HUES6 (cell line): ENCODE measurements around the gene TICAM1.
"Not testable (repeated sequence)": the region's sequence is repeated elsewhere in the genome, so short reads cannot be mapped to it uniquely, and the experiment has no call there.

Experiments
- H3K27ac ChIP-seq: 2 replicates; pipeline ENCODE4 v1.7.0; 2013; ENCODE audit warnings: low read depth, mild to moderate bottlenecking, low read length, inconsistent platforms
- H3K27me3 ChIP-seq: 2 replicates; pipeline ENCODE4 v1.6.1; 2013; ENCODE audit warnings: low read length; ENCODE audit not compliant: control insufficient read depth, insufficient read depth
- H3K36me3 ChIP-seq: 2 replicates; pipeline ENCODE4 v1.6.1; 2013; ENCODE audit warnings: low read length; ENCODE audit not compliant: control insufficient read depth, insufficient read depth
- H3K4me1 ChIP-seq: 2 replicates; pipeline ENCODE4 v1.6.1; 2013; ENCODE audit warnings: low read length; ENCODE audit not compliant: control insufficient read depth, insufficient read depth
- H3K4me3 ChIP-seq: 2 replicates; pipeline ENCODE4 v1.5.1; 2013; ENCODE audit warnings: low read depth, low read length
- H3K9ac ChIP-seq: one replicate; pipeline ENCODE4 v1.6.1; 2013; ENCODE audit warnings: mild to moderate bottlenecking, low read length
- H3K9me3 ChIP-seq: 2 replicates; pipeline ENCODE4 v1.6.1; 2013; ENCODE audit warnings: low read depth, low read length; ENCODE audit not compliant: control insufficient read depth, insufficient read depth

TICAM1 gene

DNA sequence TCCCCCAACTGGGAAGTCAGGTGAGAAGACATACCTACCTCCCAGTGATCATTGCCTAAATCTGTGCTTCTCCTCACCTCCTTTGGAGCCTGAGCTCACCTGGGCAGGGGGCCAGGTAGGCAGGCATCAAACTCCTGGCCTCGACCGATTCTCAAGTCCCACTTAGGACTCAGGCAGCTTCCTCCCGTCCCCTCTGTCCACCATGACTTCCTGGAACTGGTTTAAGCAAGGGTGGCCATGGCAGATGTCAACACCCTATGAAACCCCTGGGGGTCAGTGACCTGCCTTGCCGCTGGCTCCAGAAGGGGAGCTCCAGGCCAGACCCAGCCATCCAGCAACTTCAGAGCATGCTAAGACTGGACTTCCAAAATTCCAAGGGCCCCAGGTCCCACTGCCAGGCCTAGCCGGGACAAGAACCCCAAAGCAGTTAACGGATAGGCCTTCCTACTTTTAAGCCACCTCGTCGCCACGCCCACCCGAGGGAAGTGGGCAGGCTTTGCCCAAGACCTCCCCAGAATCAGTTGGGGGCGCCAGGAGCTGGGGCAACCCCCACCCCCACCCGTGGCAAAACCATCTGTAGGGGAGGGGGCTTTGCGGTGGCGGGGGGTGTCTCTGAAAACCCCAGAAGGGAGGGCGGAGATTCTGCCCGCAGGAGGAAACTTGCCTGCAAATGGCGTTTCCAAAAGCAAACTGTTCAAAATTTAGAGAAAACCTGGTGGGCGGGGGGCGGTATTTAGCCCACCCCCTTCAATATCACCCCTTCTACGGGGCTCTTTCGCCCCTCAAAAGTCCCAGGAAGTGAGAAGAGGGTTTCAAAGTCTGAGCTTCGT lies 35.3 kb upstream of the TICAM1 start:
- H3K4me1 ChIP-seq, result peaks cover 7% of the 10 kb centered on the region

GRCh38 chr19:4861147-4861546 lies 29.6 kb upstream of the TICAM1 start:
- Histone ChIP-seq H3K4me1 (peaks cover under 1% of the 10 kb centered on the region; the same call in 1 of the 2 replicates), H3K27ac (no peak overlapping the region), H3K4me3 (no peak overlapping the region), H3K9ac (no peak overlapping the region), H3K36me3 (peaks cover 46% of the 10 kb centered on the region), H3K9me3 (no peaks in the 10 kb centered on the region), H3K27me3 (no peaks in the 10 kb centered on the region)

More for the DNA sequence above, 35.3 kb upstream of the TICAM1 start:
- Histone ChIP-seq H3K9ac (peak overlapping the region; percentile 59), H3K36me3 (peaks cover 9% of the 10 kb centered on the region), H3K27me3 (no peaks in the 10 kb centered on the region), H3K27ac (peak overlapping the region; percentile 58; the same call in 1 of the 2 replicates), H3K9me3 (no peaks in the 10 kb centered on the region), H3K4me3 (peak overlapping the region; percentile 73)

GRCh38 chr19:4859697-4860096 lies 28.2 kb upstream of the TICAM1 start:
- Histone ChIP-seq H3K27ac (peak overlapping the region; percentile 45; the same call in 1 of the 2 replicates), H3K36me3 (peaks cover 54% of the 10 kb centered on the region), H3K9ac (peak overlapping the region; percentile 44)

DNA sequence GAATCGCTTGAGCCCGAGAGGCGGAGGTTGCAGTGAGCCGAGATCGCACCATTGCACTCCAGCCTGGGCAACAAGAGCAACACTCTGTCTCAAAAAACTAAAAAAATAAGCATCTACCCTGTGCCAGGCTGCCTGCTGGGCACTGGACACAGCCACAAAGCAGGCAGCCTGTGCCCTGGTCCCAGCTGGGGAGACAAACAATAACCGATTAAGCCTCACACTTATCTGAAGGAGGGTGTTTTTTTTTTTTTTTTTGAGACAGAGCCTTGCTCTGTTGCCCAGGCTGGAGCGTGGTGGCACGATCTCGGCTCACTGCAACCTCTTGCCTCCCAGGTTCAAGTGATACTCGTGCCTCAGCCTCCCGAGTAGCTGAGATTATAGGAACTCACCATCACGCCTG lies 25.0 kb upstream of the TICAM1 start:
- peaks cover 64% of the 10 kb centered on the region for H3K36me3 ChIP-seq
- not testable (repeated sequence) for H3K4me1 ChIP-seq, H3K9me3 ChIP-seq, H3K4me3 ChIP-seq, H3K27ac ChIP-seq, H3K9ac ChIP-seq, H3K27me3 ChIP-seq

More at GRCh38 chr19:4859697-4860096, 28.2 kb upstream of the TICAM1 start:
- Histone ChIP-seq H3K4me1 (no peaks in the 10 kb centered on the region), H3K27me3 (no peaks in the 10 kb centered on the region), H3K4me3 (no peak overlapping the region), H3K9me3 (no peaks in the 10 kb centered on the region)

- peaks cover 57% of the 10 kb centered on the region for H3K36me3 ChIP-seq
- not testable (repeated sequence) for H3K9me3 ChIP-seq, H3K4me1 ChIP-seq, H3K4me3 ChIP-seq, H3K9ac ChIP-seq, H3K27me3 ChIP-seq, H3K27ac ChIP-seq
These were observed 22.0 kb upstream of the TICAM1 start for GRCh38 chr19:4853506-4853905.

GRCh38 chr19:4852484-4852883 lies 21.0 kb upstream of the TICAM1 start:
- Histone ChIP-seq H3K36me3 (peaks cover 64% of the 10 kb centered on the region), H3K27me3 (no peaks in the 10 kb centered on the region), H3K9me3 (no peaks in the 10 kb centered on the region), H3K27ac (no peak overlapping the region), H3K9ac (no peak overlapping the region), H3K4me3 (no peak overlapping the region), H3K4me1 (no peaks in the 10 kb centered on the region)

- Histone ChIP-seq H3K4me3 (no peak overlapping the region), H3K4me1 (no peaks in the 10 kb centered on the region), H3K9ac (no peak overlapping the region), H3K9me3 (no peaks in the 10 kb centered on the region), H3K36me3 (peaks cover 64% of the 10 kb centered on the region), H3K27me3 (no peaks in the 10 kb centered on the region), H3K27ac (no peak overlapping the region)
These were observed 20.2 kb upstream of the TICAM1 start for GRCh38 chr19:4851551-4852290.

DNA sequence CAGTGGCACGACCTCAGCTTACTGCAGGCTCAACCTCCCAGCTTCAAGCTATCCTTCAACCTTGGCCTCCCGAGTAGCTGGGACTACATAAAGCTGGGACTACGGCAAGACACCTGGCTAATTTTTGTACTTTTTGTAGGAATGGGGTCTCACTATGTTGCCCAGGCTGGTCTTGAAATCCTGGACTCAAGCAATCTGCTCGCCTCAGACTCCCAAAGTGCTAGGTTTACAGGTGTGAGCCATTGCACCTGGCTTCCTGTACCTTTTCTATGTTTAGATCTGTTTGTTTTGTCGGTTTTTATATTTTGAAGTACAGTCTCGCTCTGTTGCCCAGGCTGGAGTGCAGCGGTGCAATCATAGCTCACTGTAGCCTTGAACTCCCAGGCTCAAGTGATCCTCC lies 17.5 kb upstream of the TICAM1 start:
- H3K9me3 ChIP-seq, result no peaks in the 10 kb centered on the region
- no peaks in the 10 kb centered on the region for H3K27me3 ChIP-seq
- no peaks in the 10 kb centered on the region for H3K4me1 ChIP-seq
- peaks cover 66% of the 10 kb centered on the region for H3K36me3 ChIP-seq
- H3K4me3 ChIP-seq, result no peak overlapping the region
- no peak overlapping the region for H3K27ac ChIP-seq
- no peak overlapping the region for H3K9ac ChIP-seq

DNA sequence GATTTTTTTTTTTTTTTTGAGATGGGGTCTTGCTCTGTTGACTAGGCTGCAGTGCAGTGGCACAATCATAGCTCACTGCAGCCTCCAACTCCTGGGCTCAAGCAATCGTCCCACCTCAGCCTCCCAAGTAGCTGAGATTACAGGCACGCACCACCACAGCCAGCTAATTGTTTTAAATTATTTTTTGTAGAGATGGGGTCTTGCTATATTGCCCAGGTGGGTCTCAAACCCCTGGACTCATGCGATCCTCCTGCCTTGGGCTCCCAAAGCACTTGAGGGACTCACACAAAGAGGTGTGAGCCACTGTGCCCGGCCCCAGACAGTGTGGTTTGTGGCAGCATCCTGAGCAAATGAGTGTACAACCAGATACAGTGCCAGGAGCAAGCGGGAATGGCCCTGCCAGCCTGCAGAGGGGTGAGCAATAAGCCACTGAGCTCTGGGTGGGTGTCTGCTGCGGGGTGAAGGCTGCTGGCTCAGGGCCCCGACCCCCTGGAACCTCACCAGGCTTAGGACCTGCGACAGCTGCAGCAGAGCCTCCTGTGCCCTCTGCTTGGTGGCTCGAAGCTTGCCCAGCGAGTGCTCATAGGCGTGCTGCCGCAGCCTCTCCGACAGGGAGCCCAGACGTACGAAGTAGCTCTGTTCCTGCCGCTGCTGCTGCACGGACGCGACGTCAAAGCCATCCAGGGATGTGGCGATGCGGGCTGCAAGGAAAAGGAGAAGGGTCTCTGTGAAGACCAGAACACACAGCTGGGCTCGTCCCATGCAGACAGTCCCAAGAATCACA lies 15.9 kb upstream of the TICAM1 start:
- Histone ChIP-seq H3K9me3 (no peaks in the 10 kb centered on the region), H3K36me3 (peaks cover 75% of the 10 kb centered on the region), H3K4me3 (no peak overlapping the region), H3K27ac (no peak overlapping the region), H3K27me3 (no peaks in the 10 kb centered on the region), H3K4me1 (no peaks in the 10 kb centered on the region), H3K9ac (no peak overlapping the region)

GRCh38 chr19:4845975-4846374 lies 14.5 kb upstream of the TICAM1 start:
- H3K4me3 ChIP-seq, H3K9me3 ChIP-seq, H3K4me1 ChIP-seq, H3K27me3 ChIP-seq, H3K27ac ChIP-seq, H3K9ac ChIP-seq: not testable (repeated sequence)
- peaks cover 73% of the 10 kb centered on the region for H3K36me3 ChIP-seq
